NOMO-1 treated with DMSO at 0.1 percent for 48 hours (cell line): Measurements from ENCODE around the gene ANKRD62.

ENCODE experiments used
- DNase-seq: peaks from one replicate; lab custom pipeline; 2025; ENCODE audit not compliant: unreplicated experiment; lab: John Stamatoyannopoulos, UW

Gene ANKRD62

GRCh38 chr18:12093520-12094257 lies at the start of gene ANKRD62:
Gene ANKRD62 (plus strand): TSS chr18:12093843. CDS start chr18:12094018, 175 bp downstream.
- no peak for DNase-seq

GRCh38 chr18:12044591-12044990 lies 49.1 kb upstream of the ANKRD62 start:
- no peak for DNase-seq

- no peak for DNase-seq
Observed at GRCh38 chr18:12046046-12046750, 47.4 kb upstream of the ANKRD62 start.

DNA sequence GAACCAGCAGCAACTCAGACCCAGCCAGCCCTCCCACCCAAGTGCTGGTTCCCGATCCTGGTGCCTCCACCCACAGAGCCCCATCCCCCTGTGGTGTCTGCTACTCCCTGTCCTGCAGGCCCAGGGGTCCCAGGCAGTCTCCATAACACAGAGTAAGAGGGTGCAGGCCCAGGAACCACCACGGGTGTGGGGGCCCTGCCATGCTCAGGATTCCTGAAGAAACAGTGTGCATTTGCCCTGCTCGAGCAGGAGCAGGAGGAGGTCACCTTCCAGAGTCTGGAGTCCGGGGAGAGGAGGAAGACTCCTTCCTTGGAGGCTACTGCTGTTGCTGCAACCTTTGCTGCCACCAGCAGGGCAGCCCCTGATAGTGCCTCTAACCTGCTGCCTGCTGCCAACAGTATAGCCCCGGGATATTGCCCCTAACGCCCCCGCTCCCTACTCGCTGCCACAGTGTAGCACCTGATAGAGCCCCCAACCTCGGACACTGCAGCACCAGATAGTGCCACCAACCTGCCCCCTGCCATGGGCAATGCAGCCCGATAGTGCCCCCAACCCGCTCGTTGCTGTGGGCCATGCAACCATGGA lies 46.8 kb upstream of the ANKRD62 start:
- no peak for DNase-seq

- DNase-seq, result no peak
Observed at GRCh38 chr18:12048010-12048826, 45.4 kb upstream of the ANKRD62 start.

DNA sequence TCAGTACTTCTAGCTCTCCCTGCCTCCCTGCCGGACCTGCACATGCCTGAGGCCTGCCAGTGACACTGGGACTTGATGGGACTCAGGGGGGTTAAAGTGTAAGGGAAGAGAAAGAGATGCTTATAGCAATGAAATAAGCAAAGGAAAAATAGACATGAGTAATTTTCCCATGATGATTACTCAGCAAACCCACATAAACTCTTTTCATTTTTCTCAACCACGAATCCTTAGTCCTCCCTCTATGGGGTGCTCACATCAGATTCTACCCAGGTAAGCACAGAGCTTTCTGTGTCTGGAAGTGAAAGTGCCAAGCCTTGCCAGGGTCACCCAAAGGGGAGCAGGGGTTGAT lies 44.8 kb upstream of the ANKRD62 start:
- DNase-seq, result no peak

GRCh38 chr18:12049978-12050811 lies 43.4 kb upstream of the ANKRD62 start:
- peak; percentile 89 for DNase-seq

GRCh38 chr18:12052866-12053265 lies 40.8 kb upstream of the ANKRD62 start:
- no peak for DNase-seq

DNA sequence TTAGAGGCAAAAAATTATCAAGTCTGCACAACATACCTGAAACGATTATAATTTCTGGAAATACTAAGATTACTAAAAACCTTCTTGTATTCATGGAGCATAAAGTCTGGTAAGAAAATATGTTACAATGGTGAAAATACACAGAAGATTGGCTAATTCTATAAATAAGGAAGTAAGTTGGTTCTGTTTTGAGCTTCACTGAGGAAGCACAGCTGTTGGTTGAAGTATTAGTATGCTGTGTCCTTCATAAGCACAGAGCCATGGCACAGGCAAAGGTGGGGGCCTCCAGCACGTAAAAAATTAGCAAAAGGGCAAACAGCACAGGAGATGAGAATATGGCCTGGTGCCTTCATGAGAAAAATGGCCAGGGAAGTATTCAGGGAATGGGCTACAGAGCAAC lies 40.4 kb upstream of the ANKRD62 start:
- peak; percentile 88 for DNase-seq

DNA sequence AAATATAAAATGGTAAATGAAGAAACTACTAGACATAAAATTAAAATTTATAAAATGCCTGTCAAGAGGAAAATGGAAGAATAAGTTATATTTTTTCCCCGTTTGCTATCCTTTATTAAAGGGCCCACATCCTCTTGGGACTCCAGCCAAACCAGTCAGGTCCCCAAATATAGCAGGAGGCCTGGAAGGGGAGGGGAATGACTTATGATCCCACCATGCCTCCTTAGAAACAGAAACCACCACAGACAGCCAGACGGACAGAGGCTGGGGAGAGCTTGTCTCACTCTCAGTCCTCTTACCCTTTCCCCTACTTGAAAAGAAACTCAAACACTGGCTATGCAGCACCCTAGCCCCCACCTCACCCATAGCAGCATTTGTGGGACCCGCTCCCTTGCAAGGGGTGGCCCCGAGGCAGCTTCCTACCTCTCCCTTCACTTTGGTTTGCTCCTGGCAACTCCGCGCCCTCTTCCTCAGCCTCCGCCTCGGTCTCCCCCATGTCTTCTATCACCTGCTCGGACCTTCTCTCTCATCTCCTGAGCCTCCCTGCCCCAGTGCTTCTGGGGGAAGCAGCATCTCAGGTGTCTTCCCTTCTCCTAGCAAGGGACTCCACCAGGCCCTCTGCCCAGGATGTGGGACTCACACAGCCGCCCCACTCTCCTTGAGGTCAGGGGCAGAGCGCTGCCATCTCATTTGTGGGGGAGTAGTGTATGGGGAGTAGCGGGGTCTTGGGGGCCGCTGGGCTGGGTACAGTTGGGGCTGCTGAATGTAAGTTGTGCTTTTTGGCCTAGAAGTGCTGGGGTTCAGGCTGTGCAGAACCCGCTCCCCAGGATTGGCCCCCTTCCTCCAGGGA lies 37.4 kb upstream of the ANKRD62 start:
- no peak for DNase-seq

- DNase-seq, result no peak
Observed at GRCh38 chr18:12056884-12057402, 36.7 kb upstream of the ANKRD62 start.

- no peak for DNase-seq
Observed at GRCh38 chr18:12057419-12058039, 36.1 kb upstream of the ANKRD62 start.

- no peak for DNase-seq
Observed at GRCh38 chr18:12059334-12060181, 34.1 kb upstream of the ANKRD62 start.

- no peak for DNase-seq
Observed at GRCh38 chr18:12060182-12060870, 33.3 kb upstream of the ANKRD62 start.

GRCh38 chr18:12061685-12062084 lies 32.0 kb upstream of the ANKRD62 start:
- DNase-seq, result no peak

DNA sequence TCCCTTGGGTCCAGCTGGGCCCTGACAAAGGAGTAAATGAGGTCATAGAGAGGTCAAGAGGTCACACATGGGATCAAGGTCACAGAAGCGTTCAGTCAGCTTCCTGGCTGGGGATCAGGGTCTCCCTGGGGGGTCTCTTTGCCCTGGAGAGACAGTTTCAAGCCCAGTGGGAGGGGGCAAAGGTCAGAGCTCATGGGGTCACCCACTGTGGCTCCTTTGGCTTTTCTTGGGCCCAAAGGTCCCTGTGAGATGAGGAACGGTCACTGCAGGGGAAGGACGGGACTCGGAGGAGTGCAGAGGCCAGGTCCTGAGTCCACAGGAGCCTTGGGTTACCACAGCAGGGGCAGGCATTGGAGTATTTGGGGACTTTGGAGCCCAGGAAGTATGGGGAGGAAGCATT lies 30.7 kb upstream of the ANKRD62 start:
- no peak for DNase-seq

- no peak for DNase-seq
Observed at GRCh38 chr18:12064086-12064763, 29.4 kb upstream of the ANKRD62 start.
